ENCODE data around the gene RTN4RL1.

The RTN4RL1 gene

GRCh38 chr17:2044263-2044894 is 19.2 kb upstream of the RTN4RL1 start:
- Histone ChIP-seq H3K4me3 (ENCODE audit: low read depth in 1 of 5, low read length in 5 of 5) (no peak overlapping the region), H3K4me1 (ENCODE audit: control insufficient read depth in 5 of 5, insufficient read depth in 5 of 5, low read length in 5 of 5) (peaks cover 6 to 42% (median 33%) of the 10 kb centered on the region in 5 donors), H3K27ac (ENCODE audit: low read depth, low read length) (peak overlapping the region; percentile 88), H3K27me3 (ENCODE audit: control insufficient read depth in 5 of 5, insufficient read depth in 4 of 5, low read length in 5 of 5) (no peaks in the 10 kb centered on the region), H3K9ac (ENCODE audit: low read length in 5 of 5) (peak overlapping the region in 1 of 5 donors; percentile 26), H3K36me3 (ENCODE audit: control insufficient read depth in 5 of 5, insufficient read depth in 5 of 5, low read length in 5 of 5) (peaks cover 0 to 31% (median 20%) of the 10 kb centered on the region in 5 donors), H3K9me3 (ENCODE audit: control insufficient read depth in 5 of 5, low read length in 5 of 5) (no peaks in the 10 kb centered on the region)

GRCh38 chr17:2043785-2044184 is 18.7 kb upstream of the RTN4RL1 start:
- H3K4me3 ChIP-seq (ENCODE audit: low read depth in 1 of 5, low read length in 5 of 5) = no peak overlapping the region
- peaks cover 0 to 32% (median 20%) of the 10 kb centered on the region in 5 donors for H3K36me3 ChIP-seq (ENCODE audit: control insufficient read depth in 5 of 5, insufficient read depth in 5 of 5, low read length in 5 of 5)
- no peaks in the 10 kb centered on the region for H3K27me3 ChIP-seq (ENCODE audit: control insufficient read depth in 5 of 5, insufficient read depth in 4 of 5, low read length in 5 of 5)
- H3K9me3 ChIP-seq (ENCODE audit: control insufficient read depth in 5 of 5, low read length in 5 of 5) = no peaks in the 10 kb centered on the region
- no peak overlapping the region for H3K9ac ChIP-seq (ENCODE audit: low read length in 5 of 5)
- H3K27ac ChIP-seq (ENCODE audit: low read depth, low read length) = peak overlapping the region; percentile 88
- H3K4me1 ChIP-seq (ENCODE audit: control insufficient read depth in 5 of 5, insufficient read depth in 5 of 5, low read length in 5 of 5) = peaks cover 3 to 36% (median 28%) of the 10 kb centered on the region in 5 donors

GRCh38 chr17:2042933-2043332 is 17.8 kb upstream of the RTN4RL1 start:
- Histone ChIP-seq H3K4me3 (ENCODE audit: low read depth in 1 of 5, low read length in 5 of 5) (peak overlapping the region in 4 of 5 donors; percentile 85 to 97 (median 88)), H3K9ac (ENCODE audit: low read length in 5 of 5) (peak overlapping the region in 3 of 5 donors; percentile 29 to 93 (median 89)), H3K9me3 (ENCODE audit: control insufficient read depth in 5 of 5, low read length in 5 of 5) (no peaks in the 10 kb centered on the region), H3K4me1 (ENCODE audit: control insufficient read depth in 5 of 5, insufficient read depth in 5 of 5, low read length in 5 of 5) (peaks cover 3 to 36% (median 27%) of the 10 kb centered on the region in 5 donors), H3K36me3 (ENCODE audit: control insufficient read depth in 5 of 5, insufficient read depth in 5 of 5, low read length in 5 of 5) (peaks cover 0 to 41% (median 24%) of the 10 kb centered on the region in 5 donors), H3K27me3 (ENCODE audit: control insufficient read depth in 5 of 5, insufficient read depth in 4 of 5, low read length in 5 of 5) (no peaks in the 10 kb centered on the region), H3K27ac (ENCODE audit: low read depth, low read length) (peak overlapping the region; percentile 88)

GRCh38 chr17:2042390-2042847 is 17.3 kb upstream of the RTN4RL1 start:
- peaks cover 0 to 46% (median 29%) of the 10 kb centered on the region in 5 donors for H3K36me3 ChIP-seq (ENCODE audit: control insufficient read depth in 5 of 5, insufficient read depth in 5 of 5, low read length in 5 of 5)

GRCh38 chr17:2041561-2042389 is 16.6 kb upstream of the RTN4RL1 start, which contains the start of gene OVCA2:
TSS of gene OVCA2 (plus strand) at chr17:2042022. CDS start at chr17:2042048, 26 bp downstream.
- Histone ChIP-seq H3K27me3 (ENCODE audit: control insufficient read depth in 5 of 5, insufficient read depth in 4 of 5, low read length in 5 of 5) (no peaks in the 10 kb centered on the region), H3K27ac (ENCODE audit: low read depth, low read length) (peak within 1 kb of the TSS; percentile 88), H3K36me3 (ENCODE audit: control insufficient read depth in 5 of 5, insufficient read depth in 5 of 5, low read length in 5 of 5) (peaks cover 0 to 52% (median 35%) of the 10 kb centered on the region in 5 donors), H3K9ac (ENCODE audit: low read length in 5 of 5) (peak within 1 kb of the TSS; percentile 29 to 93 (median 89)), H3K9me3 (ENCODE audit: control insufficient read depth in 5 of 5, low read length in 5 of 5) (no peaks in the 10 kb centered on the region), H3K4me3 (ENCODE audit: low read depth in 1 of 5, low read length in 5 of 5) (peak within 1 kb of the TSS; percentile 85 to 97 (median 88)), H3K4me1 (ENCODE audit: control insufficient read depth in 5 of 5, insufficient read depth in 5 of 5, low read length in 5 of 5) (peaks cover 3 to 36% (median 27%) of the 10 kb centered on the region in 5 donors)

More at GRCh38 chr17:2042390-2042847, 17.3 kb upstream of the RTN4RL1 start:
- Histone ChIP-seq H3K9ac (ENCODE audit: low read length in 5 of 5) (peak overlapping the region; percentile 29 to 93 (median 89)), H3K27me3 (ENCODE audit: control insufficient read depth in 5 of 5, insufficient read depth in 4 of 5, low read length in 5 of 5) (no peaks in the 10 kb centered on the region), H3K9me3 (ENCODE audit: control insufficient read depth in 5 of 5, low read length in 5 of 5) (no peaks in the 10 kb centered on the region), H3K4me3 (ENCODE audit: low read depth in 1 of 5, low read length in 5 of 5) (peak overlapping the region; percentile 85 to 97 (median 88)), H3K4me1 (ENCODE audit: control insufficient read depth in 5 of 5, insufficient read depth in 5 of 5, low read length in 5 of 5) (peaks cover 3 to 36% (median 27%) of the 10 kb centered on the region in 5 donors), H3K27ac (ENCODE audit: low read depth, low read length) (peak overlapping the region; percentile 88)

GRCh38 chr17:2040942-2041560 is 15.9 kb upstream of the RTN4RL1 start:
- Histone ChIP-seq H3K9ac (ENCODE audit: low read length in 5 of 5) (peak overlapping the region in 4 of 5 donors; percentile 61 to 93 (median 86)), H3K4me3 (ENCODE audit: low read depth in 1 of 5, low read length in 5 of 5) (peak overlapping the region; percentile 45 to 89 (median 85)), H3K27me3 (ENCODE audit: control insufficient read depth in 5 of 5, insufficient read depth in 4 of 5, low read length in 5 of 5) (no peaks in the 10 kb centered on the region)

GRCh38 chr17:2040219-2040827 is 15.2 kb upstream of the RTN4RL1 start:
- Histone ChIP-seq H3K9ac (ENCODE audit: low read length in 5 of 5) (no peak overlapping the region), H3K27ac (ENCODE audit: low read depth, low read length) (peak overlapping the region; percentile 88), H3K27me3 (ENCODE audit: control insufficient read depth in 5 of 5, insufficient read depth in 4 of 5, low read length in 5 of 5) (no peaks in the 10 kb centered on the region), H3K9me3 (ENCODE audit: control insufficient read depth in 5 of 5, low read length in 5 of 5) (no peaks in the 10 kb centered on the region), H3K4me3 (ENCODE audit: low read depth in 1 of 5, low read length in 5 of 5) (no peak overlapping the region), H3K36me3 (ENCODE audit: control insufficient read depth in 5 of 5, insufficient read depth in 5 of 5, low read length in 5 of 5) (peaks cover 0 to 65% (median 48%) of the 10 kb centered on the region in 5 donors), H3K4me1 (ENCODE audit: control insufficient read depth in 5 of 5, insufficient read depth in 5 of 5, low read length in 5 of 5) (peaks cover 3 to 36% (median 27%) of the 10 kb centered on the region in 5 donors)

More at GRCh38 chr17:2040942-2041560, 15.9 kb upstream of the RTN4RL1 start:
- Histone ChIP-seq H3K36me3 (ENCODE audit: control insufficient read depth in 5 of 5, insufficient read depth in 5 of 5, low read length in 5 of 5) (peaks cover 0 to 59% (median 42%) of the 10 kb centered on the region in 5 donors), H3K27ac (ENCODE audit: low read depth, low read length) (peak overlapping the region; percentile 88), H3K4me1 (ENCODE audit: control insufficient read depth in 5 of 5, insufficient read depth in 5 of 5, low read length in 5 of 5) (peaks cover 3 to 36% (median 27%) of the 10 kb centered on the region in 5 donors), H3K9me3 (ENCODE audit: control insufficient read depth in 5 of 5, low read length in 5 of 5) (no peaks in the 10 kb centered on the region)

GRCh38 chr17:2037155-2037554 is 12.0 kb upstream of the RTN4RL1 start:
- H3K27ac ChIP-seq (ENCODE audit: low read depth, low read length) = no peak overlapping the region
- H3K4me3 ChIP-seq (ENCODE audit: low read depth in 1 of 5, low read length in 5 of 5) = no peak overlapping the region
- H3K9ac ChIP-seq (ENCODE audit: low read length in 5 of 5) = no peak overlapping the region
- peaks cover 0 to 56% (median 42%) of the 10 kb centered on the region in 5 donors for H3K36me3 ChIP-seq (ENCODE audit: control insufficient read depth in 5 of 5, insufficient read depth in 5 of 5, low read length in 5 of 5)
- no peaks in the 10 kb centered on the region for H3K9me3 ChIP-seq (ENCODE audit: control insufficient read depth in 5 of 5, low read length in 5 of 5)
- peaks cover 3 to 13% (median 10%) of the 10 kb centered on the region in 5 donors for H3K4me1 ChIP-seq (ENCODE audit: control insufficient read depth in 5 of 5, insufficient read depth in 5 of 5, low read length in 5 of 5)
- H3K27me3 ChIP-seq (ENCODE audit: control insufficient read depth in 5 of 5, insufficient read depth in 4 of 5, low read length in 5 of 5) = no peaks in the 10 kb centered on the region
